GM21381 (cell line): Measurements from ENCODE around the gene ZNF337.
"Not testable (repeated sequence)": the region's sequence is repeated elsewhere in the genome, so short reads cannot be mapped to it uniquely, and the experiment has no call there.

Experiments
- ATAC-seq: cut with Tn5 transposase; IDR thresholded peaks from one replicate; pipeline ENCODE4 v1.9.1; 2021; ENCODE audit warnings: mild to moderate bottlenecking, moderate library complexity; ENCODE audit not compliant: unreplicated experiment

ZNF337 gene

DNA sequence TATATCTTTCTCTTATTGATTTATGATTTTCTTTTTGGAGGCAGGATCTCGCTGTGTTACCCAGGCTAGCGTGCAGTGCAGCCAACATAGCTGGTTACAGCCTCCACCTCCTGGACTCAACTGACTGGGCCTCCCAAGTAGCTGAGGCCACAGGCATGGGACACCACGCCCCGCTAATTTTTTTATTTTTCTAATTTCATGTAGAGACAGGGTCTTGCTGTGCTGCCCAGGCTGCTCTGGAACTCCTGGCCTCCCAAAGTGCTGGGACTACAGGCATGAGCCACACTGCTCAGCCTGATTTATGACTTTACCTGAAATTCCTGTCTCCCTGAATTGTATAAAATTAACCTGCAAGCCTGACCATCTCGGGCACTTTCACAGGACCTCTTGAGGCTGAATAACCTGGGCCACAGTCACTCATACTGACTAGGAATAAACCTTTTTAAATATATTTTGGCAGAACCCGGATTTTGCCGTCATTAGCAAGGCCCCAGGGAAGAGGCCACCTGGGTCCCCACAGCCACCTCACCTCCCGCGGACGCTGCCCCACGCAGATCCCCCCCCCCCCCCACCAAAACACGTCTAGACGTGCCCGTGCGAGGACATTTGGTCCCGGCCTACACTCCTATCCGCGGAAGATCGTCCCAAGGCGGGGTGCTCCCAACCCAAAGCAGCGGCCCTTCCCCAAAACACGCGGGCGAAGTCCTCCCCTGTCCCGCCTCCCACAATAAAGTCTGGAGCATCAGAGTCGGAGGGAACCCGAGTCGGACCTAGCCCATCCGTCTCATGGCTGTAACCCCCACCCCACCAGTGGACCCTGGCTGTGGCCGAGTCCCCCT is 902 bp downstream of the ZNF337 start:
- no peak for ATAC-seq

DNA sequence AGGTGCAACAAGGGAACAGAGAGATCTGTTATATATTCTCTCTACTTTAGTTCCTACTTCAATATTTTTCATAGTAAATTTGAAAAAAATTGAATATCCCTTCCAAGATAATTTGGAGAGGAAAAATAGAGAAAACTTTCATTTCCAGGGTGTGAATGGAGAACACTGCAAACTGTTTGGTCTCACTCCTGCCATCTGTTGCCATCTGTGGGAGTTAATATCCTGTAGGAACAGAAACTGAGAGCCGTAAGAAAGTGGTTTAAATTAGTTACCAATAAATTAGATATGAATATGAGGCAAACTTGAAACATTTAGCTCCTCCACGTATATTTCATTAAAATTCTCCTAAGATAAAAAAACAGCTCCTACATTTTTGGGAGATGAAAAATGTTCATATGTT is 4.2 kb downstream of the ZNF337 start:
- ATAC-seq: no peak

DNA sequence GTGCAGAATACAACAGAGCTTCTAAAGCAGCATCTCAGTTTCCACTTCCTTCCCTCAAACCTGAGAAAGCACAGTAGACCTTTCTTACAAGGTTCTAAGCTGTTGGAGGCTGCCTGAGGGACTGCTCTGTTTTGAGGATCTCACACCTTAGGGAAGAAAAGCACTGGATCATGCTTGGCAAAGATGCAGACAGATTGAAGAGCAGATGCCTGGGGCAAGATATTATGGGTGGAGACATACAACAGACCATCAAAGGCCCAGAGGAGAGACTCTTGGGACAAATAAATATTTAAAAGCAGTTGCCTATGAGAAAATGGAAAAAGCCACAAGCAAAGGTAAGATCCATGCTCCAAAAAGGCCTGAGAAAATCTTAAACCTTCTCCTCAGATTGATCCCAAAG is 6.2 kb downstream of the ZNF337 start:
- ATAC-seq: no peak

DNA sequence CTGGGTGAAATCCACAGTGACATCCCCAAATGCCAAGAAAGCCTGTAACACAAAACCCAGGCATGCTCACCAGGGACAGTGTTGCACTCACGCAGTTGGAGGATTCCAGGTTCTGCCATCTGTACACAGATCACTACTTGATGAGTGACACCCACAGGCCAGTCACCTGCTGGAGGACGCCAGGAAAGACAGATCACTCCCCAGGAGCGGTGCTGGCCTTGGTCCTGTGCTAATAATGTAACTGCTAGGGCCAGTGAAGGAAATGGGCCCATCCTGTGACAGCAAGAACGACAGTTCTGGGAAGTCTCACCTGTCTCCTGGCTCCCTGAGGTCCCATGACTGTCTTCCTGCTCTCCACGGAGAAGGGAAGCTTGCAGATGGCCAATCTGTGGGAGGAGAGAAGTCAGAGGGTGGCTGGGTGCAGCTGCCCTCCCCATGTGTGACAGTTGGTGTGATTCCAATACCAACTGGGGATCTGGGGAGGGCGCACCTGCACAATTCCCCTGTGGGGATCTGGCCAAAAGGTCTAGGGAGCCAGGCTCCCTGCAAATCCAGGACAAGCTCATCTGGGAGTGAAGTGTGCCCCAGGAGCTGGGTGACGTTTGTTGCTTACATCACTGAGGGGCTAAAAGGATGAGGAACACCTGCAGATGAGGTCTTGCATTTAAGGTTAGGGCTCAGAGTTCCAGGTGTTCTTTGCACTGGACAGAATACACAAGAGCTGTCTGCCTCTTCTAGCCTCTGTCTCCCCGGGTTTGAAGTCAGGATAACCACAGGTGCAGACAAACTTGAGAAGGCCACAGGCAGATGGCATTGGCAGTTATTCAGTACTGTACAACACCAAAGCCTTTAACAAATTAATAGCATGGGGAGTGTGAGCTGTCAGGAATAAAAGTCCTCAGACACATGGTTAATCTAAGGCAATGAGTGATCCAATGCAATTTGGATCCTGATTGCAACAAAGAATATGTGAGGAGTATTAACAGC is 10.3 kb downstream of the ZNF337 start:
- no peak for ATAC-seq

DNA sequence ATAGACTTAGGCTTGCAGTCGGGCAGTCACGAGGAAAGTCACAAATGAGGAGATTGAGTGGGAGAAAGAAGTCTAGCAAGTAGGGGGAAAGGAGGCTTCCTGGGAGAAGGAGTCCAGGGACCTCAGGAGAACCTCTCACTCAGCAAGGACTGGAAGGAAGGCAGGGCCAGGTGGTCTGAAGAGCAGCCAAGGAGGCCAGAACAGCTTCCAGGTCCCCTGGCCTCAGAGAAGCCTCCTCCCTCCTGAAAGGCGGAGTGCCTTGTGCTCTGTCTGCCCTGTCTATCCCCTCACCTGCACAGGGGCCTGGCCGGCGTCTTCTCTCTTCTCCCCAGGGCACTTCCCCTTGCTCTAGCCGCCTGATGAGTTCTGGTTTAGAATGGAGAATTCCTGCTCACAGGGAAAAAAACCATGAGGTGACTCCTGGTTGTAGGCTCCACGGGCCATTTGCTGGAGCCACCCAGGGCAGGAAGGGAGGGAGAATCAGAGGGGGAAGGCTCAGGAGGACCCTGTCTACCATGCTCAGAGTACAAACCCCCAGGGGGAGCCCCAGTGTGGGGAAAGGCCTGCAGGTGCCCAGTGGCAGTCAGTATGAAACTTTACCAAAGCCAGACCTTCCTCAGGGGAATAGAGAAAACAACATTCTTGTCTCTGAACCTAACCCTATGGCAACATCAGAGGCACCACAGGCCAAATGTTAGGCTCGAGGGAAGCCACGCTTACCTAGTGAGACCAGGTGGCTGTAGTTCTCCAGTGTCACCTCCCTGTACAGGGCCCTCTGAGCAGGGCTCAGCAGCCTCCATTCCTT is 11.2 kb downstream of the ZNF337 start:
- peak; percentile 77 for ATAC-seq

DNA sequence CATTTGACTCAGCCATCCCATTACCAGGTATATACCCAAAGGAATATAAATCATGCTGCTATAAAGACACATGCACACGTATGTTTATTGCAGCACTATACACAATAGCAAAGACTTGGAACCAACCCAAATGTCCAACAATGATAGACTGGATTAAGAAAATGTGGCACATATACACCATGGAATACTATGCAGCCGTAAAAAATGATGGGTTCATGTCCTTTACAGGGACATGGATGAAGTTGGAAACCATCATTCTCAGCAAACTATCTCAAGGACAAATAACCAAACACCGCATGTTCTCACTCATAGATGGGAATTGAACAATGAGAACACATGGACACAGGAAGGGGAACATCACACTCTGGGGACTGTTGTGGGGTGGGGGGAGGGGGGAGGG is 12.8 kb downstream of the ZNF337 start:
- not testable (repeated sequence) for ATAC-seq

DNA sequence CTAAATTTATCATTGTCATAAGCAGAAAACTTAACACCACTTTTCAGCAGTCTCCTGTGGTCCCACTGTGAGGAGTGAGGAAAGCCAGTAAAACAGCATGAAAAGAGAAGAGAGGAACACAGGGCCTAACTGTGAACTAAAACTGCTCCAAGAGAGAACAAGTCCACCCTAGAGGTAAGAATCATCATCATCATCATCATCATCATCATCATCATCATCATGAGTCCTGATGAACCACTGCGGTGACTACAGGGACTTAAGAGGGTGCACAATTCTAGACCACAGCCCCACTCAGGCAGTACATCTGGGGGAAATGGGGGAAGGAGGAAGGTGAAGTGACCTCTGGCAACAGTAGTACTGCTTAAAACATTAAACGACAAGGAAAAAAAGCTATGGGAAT is 13.6 kb downstream of the ZNF337 start:
- no peak for ATAC-seq

DNA sequence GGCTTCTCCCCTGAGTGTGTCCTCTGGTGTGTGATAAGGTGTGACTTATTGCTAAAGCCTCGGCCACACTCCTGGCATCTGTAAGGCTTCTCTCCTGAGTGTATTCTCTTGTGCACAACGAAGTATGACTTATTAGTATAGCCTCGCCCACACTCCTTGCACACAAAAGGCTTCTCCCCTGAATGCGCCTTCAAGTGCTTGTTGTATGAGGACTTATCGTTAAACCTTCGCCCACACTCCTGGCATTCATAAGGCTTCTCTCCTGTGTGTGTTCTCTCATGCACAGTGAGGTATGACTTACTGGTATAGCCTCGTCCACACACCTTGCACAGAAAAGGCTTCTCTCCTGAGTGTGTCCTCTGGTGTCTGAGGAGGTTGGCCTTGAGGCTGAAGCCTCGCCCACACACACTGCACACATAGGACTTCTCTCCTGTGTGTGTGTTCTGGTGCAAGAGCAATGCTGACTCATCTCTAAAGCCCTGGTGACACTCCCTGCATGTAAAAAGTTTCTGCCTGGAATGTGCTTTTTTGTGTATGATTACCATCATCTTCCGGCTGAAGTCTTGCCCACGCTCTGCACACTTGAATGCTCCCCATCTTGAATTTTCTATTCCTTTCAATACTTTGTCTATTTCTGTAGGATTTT is 20.4 kb downstream of the ZNF337 start:
- ATAC-seq: no peak

DNA sequence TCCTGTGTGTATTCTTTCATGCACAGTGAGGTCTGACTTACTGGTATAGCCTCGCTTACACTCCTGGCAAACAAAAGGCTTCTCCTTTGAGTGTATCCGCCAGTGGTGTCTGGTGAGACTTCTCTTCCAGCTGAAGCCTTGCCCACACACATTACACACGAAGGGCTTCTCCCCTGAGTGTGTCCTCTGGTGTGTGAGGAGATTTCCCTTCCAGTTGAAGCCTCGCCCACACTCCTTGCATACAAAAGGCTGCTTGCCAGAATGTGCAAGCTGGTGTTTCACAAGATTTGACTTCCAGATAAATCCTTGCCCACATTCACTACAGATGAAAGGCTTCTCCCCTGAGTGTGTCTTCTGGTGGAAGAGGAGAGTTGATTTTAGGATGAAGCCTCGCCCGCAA is 21.5 kb downstream of the ZNF337 start:
- no peak for ATAC-seq

DNA sequence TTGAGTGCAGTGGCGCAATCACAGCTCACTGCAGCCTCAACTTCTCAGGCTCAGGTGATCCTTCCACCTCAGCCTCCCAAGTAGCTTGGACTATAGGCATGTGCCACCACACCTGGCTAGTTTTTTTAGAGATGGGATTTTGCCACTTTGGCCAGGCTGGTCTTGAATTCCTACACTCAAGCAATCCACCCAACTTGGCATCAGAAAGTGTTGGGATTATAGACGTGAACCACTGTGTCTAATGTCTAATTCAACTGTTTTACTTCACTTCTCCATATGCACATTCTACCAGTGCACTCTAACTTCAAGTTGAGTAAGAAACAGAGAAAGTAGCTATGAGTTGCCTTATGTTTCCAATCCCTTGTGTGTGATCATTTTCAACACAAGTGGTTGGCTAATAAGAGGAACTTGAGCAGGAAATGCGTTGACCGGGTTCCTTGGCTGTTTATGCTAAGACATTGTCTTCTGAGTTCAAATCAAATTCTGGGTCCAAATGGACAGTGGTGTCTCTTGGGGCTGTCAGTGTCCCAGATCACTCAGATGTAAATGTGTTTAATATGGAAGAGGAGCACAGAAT is 23.9 kb downstream of the ZNF337 start:
- ATAC-seq: no peak

DNA sequence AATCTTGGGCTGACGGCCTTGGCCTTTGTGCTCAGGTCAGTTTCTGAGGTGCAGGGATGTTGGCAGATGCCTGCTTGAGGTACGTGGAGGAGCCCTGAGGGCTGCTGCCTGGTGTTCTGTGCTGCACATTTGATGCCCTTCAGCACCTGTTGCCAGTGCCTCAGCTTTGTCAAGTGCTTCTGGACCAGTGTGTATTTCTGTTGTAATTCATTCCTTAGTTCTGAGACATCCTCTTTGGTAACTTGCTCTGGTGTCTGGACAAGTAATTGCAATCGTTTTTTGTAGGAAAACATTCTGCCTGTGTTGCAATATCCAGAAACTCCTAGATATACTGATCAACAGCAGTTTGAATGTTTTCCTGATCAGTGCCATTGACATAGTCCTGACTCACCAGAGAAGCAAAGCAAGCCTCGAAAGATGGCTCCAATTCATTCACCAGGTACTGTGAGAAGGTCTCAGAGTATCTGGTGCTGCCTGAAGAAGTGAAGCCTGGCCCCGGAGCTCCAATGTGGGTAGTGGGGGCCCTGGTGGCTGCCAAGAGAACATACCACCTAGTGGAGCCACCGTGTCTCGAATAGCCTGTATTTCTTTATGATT is 26.7 kb downstream of the ZNF337 start:
- no peak for ATAC-seq

DNA sequence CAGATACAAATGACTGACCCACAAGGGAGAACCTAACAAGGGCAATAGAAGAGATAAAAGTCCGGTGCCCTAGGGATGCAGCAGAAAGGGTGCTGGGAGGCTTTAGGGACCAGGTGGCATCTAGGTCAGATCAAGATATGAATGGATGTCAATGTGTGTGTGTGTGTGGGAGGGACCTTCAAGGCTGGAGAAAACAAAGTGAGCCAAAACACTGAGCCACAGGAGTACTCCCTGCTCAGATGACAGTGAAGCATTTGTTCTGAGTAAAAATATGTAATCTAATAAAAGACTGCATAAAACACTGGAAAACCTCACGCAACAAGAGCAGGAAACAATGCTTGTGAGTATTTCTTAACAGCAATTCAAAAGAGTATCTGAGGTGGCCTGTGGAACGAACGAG is 28.2 kb downstream of the ZNF337 start:
- no peak for ATAC-seq

DNA sequence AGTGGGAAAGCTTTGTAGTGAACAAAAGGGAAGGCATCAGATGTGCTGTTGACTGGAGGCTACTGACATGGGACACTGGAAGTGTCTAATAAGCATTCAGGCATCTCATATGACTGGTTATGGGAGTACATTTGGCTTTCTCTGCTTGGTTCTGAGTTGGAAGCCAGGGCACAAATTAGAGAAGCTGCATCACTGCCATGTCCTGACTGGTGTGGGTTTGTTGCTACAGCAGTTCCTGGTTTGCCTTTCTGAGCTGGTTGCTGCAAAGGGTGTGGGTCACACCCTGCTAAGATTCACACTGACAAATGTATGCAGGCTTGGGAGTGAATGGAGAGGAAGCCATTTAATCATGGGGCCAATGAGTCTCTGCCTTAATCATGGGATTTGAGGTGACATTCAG is 36.7 kb downstream of the ZNF337 start:
- ATAC-seq: no peak

DNA sequence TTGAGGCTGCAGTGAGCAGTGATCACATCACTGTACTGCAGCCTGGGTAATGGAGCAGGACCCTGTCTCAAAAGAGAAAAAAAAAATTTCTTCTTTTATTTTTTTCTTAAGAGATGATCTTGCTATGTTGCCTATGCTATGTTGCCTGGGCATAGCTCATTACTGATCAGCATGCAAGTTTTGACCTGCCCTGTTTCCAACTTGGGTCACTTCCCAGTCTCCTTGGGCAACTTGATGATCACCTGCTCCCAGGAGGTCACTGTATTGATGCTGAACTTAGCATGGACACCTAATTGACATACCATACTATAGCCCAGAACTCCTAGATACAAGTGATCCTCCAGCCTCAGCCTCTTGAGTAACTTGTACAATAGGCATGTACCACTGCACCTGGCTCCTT is 42.2 kb downstream of the ZNF337 start:
- no peak for ATAC-seq

DNA sequence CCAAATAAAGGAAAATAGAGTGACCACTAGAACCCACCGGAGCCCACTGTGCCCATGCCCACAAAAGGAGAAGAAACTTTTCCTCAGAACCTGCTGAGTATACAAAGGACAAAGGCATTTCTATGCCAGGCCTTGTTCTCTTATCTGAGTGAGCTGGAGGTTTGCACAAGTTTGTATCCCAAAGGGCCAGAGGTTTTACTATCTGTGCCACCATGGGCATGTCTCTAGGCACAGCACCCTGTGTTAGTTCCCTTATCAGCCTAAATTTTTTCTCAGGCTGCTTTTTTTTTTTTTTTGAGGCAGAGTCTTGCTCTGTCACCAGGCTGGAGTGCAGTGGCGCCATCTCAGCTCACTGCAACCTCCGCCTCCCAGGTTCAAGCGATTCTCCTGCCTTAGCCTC is 43.8 kb downstream of the ZNF337 start:
- not testable (repeated sequence) for ATAC-seq

DNA sequence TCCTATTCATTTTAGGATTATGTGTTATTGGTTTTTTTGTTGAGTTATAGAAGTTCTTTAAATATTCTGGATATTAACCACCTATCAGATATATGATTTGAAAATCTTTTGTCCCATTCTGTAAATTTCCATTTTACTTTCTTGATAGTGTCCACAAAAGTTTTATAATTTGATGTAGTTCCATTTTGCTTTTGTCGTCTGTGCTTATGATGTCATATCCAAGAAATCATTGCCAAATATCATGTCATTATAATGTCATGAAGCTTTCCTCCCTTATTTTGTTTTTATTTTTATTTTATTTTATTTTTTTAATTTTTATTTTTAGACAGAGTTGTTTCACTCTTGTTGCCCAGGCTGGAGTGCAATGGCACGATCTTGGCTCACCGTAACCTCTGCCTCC is 51.8 kb downstream of the ZNF337 start:
- ATAC-seq: no peak

DNA sequence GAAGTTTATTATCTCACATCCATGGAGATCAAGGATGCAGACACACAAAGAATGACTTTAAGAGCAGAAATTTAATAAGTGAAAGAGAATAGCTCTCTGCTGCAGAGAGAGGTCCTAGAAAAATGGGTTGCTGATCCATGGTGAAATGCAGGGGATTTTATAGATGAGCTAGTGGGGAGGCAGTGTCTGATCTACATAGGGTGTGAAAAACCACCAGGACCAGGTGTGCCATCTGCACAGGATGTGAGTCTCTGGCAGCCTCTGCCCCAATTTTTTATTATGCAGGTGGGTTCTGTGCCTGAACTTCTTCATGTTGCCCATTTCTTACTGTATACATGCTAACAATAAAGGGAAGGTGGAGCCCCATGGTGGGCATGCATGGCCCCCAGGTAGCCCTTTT is 52.9 kb downstream of the ZNF337 start:
- ATAC-seq: no peak

DNA sequence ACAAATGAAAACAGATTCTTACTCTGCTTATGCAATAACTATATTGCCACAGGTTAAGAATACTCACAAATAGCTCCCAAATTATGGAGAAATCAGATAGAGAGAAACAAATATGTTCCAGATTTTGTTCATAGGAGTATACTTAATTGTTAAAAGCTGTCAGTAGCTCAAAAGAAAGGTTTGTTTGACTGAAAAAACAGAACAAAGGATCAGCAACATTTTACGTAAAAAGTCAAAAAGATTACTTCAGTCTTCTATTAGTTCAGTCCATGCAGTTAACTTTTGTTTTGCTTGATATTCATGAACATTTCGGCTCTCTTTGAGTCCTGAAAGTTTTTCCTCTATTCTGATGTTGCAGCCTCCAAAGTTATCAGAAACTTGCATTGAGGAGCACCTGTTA is 59.4 kb downstream of the ZNF337 start:
- no peak for ATAC-seq

DNA sequence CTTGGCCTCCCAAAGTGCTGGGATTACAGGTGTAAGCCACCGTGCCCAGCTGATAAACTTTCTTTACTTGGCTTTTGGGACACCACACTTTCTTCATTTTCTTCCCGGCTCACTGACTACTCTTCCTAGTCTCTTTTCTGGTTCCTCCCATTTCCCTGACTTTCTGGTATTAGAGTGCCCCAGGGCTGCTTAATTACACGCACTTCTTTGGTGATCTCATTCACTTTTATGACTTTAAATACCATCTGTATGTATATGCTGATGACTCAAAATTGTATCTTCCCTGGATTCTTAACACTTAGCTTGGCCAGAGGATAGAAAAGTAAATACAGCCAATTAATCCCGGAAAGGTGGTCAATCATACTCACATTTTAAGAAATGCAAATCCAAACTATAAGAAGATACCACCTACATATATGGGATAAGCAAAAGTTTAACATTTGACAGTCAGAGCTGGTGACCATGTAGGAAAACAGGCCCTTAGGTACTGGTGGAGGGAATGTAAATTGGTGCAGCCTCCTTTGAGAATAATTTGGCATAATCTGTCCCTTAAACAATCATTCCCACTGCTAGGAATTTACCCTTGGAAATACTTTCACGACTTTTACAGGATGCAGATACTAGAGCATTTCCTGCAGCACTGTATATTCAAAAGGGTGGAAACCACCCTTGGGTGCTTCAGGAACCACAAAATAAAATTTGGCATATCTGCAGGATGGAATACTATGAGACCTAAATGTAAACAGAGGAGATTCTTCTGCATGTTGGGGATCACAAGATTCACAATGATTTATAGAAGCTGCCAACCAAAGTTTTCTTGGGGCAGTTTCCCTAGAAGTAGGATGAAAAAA is 63.5 kb downstream of the ZNF337 start:
- no peak for ATAC-seq
